ENCODE data around the gene C8G.

Gene C8G

DNA sequence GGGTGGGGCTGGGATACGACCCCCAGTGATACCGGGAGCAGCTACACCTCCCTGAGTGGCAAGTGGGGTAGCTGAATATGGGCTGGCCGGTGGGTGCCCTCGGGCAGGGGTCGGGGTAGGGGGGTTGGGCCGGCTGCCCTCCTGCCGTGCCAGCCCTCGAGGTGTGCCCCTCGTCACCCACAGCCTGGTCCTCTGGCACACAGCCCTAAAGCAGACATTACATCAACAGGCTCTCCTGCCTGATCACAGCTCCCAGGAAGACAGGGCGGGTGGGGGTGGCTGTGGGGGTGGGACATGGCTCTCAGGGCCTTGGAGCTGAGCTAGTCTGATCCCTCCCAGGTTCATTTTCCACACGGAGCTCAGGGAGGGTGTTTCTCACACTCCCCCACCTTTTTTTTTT is 23.7 kb upstream of the C8G start:
- no peak for DNase-seq

DNA sequence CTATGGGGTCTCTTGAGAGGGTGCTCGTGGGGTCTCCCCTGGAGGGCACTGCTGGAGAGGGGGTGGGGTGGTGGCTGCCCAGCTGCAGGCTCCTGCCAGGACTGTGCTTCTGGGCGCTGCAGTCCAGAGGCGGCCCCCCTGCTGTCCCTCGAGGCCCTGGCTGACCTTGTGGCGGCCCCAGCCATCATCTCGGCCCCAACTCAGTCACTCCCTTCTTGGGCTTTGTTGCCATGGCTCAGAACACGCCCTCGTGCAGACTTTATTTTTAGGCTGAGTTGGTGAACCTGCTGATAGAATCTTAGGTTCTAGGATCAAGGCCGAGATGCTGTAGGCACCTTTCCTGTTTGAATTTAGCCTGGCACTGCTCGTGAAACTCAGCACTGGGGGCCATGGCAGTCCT is 23.3 kb upstream of the C8G start:
- no peak for DNase-seq

DNA sequence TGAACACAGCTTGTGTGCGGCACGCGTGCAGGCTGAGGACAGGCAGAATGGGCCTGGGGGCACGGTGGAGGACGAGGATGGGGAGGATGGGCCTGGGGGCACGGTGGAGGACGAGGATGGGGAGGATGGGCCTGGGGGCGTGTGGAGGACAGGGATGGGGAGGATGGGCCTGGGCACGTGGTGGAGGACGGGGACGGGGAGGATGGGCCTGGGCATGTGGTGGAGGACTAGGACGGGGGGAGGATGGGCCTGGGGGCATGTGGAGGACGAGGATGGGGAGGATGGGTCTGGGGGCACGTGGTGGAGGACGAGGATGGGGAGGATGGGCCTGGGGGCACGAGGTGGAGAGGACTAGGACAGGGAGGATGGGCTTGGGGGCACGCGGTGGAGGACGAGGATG is 22.5 kb upstream of the C8G start:
- no peak for DNase-seq

DNA sequence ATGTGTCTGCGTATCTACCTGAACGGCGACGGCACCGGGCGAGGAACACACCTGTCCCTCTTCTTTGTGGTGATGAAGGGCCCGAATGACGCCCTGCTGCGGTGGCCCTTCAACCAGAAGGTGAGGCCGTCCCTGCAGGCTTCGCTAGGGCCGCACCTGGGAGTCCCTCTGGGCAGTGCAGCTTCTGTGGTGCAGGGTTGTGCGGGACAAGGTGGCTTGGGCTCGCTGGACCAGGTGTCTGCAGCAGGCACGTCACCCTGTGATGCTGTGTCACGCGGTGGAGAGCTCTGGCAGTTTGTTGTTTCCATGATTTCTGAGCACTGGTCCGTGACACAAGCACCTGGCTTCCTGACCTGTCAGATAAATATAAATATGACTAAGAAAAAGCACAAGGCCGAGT is 21.2 kb upstream of the C8G start:
- no peak for DNase-seq

DNA sequence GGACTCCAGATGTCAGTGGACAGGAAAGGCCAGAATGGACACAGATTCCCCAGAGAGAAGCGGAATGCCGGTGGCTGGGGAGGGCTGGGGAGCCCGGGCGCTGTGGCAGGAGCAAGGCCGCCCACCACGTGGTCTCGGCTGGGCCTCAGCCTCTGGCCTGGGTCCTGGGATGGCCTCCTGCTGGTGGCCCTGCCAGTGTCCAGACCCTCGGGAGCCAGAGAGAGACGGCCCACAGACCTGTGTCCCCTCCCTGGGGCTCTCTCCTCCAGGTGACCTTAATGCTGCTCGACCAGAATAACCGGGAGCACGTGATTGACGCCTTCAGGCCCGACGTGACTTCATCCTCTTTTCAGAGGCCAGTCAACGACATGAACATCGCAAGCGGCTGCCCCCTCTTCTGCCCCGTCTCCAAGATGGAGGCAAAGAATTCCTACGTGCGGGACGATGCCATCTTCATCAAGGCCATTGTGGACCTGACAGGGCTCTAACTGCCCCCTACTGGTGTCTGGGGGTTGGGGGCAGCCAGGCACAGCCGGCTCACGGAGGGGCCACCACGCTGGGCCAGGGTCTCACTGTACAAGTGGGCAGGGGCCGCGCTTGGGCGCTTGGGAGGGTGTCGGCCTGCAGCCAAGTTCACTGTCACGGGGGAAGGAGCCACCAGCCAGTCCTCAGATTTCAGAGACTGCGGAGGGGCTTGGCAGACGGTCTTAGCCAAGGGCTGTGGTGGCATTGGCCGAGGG is 19.5 kb upstream of the C8G start:
- no peak for DNase-seq

DNA sequence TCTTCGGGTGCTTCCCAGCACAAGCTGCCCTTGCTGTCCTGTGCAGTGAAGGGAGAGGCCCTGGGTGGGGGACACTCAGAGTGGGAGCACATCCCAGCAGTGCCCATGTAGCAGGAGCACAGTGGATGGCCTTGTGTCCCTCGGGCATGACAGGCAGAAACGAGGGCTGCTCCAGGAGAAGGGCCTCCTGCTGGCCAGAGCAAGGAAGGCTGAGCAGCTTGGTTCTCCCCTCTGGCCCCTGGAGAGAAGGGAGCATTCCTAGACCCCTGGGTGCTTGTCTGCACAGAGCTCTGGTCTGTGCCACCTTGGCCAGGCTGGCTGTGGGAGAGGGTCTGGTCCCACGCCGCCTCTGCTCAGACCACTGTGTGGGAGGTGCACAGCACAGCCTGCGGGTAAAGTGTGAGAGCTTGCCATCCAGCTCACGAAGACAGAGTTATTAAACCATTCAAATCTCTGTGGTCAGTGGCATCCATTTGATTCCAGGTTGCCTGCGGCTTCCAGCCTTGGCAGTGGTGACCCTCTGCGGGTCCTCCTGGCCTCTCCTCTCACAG is 18.8 kb upstream of the C8G start:
- DNase-seq = no peak

DNA sequence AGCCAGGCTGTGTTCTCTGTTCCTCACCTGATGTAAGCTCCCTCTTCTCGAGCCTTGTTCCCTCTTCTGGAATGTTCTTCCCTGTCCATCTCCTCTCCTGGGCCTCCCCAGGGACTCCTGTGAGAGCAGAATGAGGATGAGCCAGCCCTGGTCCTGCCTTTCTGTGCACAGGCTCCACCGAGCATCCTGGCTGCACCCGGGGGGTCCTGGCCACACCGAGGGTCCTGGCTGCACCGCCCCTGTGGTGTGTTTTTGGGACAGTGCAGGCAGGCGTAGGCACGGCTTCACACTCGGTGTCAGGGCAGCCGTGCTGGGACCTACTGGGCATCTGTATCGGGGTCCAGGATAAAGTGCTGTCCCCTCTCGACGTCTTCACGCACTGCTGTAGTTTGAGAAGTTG is 18.3 kb upstream of the C8G start:
- DNase-seq = no peak

DNA sequence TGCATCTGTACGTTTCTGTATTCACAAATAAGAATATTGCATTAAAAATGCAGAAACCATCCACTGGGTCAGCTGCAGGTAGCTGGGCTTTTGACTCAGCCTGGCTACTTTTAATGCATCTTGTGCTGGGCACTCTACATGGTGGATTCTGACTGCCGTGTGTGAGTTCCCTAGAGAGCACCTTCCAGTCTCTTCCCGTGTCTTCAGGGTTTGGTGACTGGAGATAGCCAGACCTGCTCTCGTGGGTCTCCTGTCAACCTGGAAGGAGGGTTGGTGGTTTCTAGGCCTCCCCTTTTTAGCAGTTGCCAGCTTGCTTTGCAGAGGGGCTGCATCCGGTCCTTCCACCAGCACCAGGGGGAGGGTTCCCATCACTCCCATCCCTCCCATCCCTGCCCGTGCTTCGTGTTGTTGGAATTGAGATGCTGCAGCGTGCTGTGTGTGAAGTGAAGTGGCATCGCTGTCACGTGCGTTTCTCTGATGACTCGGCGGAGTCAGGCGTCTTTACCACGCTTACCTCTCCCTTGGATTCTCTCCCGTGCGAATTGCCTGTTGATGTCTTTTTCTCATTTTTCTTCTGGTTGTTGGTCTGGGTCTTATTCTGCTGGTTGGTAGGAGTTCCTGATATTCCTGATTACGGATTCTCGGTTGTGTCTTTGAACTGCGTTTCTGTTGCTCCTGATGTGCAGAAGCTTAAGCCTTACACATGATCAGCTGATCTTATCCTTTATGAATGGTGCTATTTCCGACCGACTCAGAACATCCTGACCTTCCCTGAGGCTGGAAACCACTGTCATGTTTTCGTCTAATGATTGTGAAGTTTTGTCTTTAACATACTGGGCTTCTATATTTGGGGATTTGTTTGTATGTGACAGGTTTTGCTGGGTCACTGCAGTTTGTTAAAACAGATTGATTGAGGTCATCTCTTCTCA is 17.4 kb upstream of the C8G start:
- DNase-seq = no peak

DNA sequence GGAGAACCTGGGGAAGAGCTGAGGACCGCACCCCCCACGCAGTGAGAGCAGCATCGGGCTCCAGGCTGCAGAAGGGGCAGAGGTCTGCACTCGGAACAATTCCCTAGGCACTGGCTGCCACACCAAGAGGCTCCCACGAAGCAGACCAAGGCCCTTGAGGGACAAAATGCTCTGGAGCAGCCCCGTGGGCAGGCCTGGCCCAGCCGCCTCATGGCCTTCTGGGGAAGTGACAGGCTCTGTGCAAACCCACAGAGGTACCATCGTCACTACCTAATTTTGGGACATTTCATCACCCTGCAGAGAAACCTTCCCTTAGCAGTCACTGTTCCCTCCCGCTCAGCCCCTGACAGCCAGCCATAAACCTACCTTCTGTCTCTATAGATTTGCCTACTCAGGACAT is 16.5 kb upstream of the C8G start:
- no peak for DNase-seq

DNA sequence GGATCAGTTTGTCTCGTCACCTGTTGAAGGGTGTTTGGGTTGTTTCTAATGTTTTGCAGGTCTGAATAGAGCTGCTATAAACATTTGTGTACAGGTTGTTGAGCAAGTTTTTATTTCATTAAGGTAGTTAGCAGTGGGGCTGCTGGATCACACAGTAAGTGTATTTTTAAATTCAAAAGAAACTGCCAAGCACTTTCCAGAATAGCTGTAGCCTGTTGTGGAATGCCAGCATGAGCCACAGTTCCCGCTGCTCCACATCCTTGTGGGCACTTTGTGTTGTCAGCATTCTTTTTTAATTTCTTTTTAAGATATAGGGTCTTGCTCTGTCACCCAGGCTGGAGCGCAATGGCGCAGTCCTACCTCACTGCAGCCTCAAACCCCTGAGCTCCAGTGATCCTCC is 15.0 kb upstream of the C8G start:
- no peak for DNase-seq

DNA sequence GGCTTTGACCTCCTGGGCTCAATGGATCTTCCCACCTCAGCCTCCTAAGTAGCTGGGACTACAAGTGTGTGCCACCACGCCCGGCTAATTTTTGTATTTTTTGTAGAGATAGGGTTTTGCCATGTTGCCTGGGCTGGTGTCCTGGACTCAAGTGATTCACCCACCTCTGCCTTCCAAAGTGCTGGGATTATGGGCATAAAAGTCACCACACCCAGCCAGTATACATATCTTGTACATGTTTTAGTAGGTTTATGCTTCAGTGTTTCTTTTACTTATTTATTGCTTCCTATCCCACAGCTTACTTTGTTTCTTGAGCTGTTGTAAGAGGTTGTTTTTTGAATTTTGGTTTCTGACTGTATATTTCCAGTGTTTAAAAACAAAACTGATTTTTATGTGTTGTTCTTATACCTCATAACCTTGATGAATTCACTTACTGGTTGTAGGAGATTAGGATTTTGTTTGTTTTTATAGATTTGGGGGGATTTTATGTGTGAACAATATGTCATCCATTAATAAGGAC is 13.4 kb upstream of the C8G start:
- DNase-seq = no peak

DNA sequence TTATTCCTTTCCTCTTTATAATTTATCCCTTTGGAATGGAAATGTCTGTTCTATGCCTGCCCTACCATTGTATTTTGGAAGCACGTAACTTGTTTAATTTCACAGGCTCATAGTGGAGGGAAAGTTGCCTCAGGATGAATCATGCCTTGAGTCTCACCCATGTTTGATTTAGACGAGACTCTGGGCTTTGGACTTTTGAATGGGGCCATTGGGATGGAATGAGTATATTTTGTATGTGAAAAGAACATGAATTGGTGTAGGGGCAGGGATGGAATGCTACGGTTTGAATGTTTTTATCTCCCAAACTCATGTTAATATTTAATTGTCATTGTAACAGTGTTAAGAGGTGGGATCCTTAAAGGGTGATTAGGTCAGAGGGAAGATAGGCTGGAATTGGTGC is 10.8 kb upstream of the C8G start:
- DNase-seq = no peak

DNA sequence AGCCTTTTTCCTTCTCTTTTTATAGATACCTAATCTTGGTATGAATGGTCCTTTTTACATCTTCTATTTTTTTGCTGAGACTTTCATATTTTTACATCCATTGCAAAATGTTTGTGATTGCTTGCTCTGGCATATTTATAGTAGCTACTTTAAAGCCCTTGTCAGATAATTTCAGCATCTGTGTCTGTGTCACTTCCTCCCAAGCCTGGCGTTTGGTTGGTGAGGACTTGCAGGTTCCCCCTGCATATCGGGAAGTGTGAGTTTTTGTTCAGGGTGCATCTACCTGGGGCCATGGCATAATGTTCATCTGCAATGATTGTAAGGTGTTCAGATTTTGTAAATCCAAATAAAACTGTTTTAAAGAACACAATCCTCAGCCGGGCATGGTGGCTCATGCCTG is 9.4 kb upstream of the C8G start:
- no peak for DNase-seq

DNA sequence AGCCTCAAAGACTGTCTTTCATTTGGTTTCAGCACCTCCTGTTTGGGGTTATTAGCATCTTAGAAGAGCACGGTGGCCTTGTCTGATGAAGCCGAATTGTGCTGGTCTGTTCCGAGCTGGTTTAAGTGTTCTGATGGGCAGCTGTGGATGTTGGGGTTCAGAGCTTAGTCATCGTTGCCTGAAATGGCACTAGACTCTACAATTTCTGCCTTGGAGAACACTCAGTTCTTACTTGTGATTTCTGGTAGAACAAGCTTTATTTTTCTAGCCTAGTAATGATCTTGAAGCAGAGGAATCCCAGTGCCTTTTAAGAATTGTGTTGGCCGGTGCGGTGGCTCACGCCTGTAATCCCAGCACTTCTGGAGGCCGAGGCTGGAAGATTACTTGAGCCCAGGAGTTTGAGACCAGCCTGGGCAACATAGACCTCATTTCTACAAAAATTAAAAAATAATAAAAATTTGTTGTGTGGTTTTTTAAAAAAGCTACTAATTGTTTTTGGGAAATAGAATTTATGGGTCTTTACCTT is 8.3 kb upstream of the C8G start:
- DNase-seq = no peak

DNA sequence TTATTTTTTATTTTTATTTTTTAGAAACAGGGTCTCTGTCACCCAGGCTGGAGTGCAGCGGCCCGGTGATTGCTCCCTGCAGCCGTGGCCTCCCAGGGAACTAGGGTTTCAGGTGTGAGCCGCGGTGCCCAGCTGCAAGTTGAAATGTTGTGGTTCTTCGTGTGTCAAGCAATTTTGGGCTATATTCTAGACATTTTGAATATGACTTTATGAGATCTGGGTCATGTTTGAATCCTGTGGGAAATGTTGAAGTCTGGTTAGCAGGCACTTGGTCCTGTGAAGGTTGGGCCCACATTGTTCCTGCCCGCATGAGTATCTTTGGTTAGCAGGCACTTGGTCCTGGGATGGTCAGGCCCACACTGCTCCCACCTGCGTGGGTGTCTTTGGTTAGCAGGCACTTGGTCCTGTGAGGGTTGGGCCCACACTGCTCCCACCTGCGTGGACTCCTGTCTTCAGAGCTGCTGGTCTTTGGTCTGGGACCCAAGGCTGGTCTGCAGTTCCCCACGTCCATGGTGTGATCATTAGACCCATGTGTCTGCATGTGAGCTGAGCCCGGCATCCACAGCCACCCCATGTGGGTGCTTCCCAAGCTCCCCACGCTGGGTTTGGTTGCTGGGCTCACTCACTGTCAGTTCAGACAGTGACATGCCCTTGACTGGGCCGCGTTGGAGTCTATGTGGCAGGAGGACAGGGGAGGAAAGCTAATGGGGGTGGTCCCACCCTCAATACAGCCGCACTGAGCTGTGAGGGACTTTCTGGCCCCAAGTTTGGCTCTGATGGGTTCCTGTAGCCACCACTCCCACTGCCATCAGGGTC is 7.6 kb upstream of the C8G start:
- DNase-seq = no peak

DNA sequence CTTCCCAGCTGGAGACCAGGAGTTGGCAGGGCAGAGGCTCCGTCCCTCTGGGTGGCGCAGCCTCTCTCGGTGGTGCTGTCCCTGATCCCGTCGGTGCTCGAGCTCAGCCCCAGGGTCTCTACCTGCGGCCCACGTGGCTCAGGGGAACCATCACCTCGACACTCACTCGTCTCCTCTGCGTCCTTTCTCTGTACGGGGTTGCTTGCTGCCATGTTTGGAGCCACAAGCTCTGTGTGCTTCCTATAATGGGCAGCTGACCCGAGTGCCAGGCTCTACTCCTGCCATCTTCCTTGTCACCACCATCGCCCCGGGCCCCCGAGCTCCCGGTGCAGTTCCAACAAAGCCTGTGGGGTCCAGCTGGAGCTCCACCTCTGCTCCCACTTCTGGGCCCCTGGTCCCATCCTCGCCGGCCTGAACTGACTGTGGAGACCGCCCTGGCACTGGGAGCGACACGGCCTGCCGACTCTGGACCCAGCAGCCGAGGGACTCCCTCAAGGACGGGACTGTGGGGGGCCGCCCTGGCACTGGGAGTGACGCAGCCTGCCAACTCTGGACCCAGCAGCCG is 5.5 kb upstream of the C8G start:
- DNase-seq = no peak

DNA sequence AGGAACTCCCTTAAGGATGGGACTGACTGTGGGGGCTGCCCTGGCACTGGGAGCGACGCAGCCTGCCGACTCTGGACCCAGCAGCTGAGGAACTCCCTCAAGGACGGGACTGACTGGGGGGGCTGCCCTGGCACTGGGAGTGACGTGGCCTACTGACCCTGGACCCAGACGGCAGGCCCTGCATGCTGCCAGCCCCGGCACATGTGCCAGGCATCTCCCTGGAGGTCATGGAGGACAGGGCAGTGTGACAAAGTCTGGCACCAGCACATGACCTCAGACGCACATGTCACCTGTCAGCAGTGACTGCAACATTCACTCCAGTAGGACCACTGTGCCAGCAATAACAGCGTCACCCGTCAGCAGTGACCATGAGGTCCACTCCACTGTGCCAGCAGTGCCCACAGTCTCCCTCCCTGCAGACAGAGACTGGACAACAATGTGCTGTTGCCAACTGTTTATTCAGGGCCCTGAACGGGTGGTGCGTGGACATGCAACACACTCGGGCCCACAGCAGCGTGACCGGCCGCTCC is 5.0 kb upstream of the C8G start:
- no peak for DNase-seq

DNA sequence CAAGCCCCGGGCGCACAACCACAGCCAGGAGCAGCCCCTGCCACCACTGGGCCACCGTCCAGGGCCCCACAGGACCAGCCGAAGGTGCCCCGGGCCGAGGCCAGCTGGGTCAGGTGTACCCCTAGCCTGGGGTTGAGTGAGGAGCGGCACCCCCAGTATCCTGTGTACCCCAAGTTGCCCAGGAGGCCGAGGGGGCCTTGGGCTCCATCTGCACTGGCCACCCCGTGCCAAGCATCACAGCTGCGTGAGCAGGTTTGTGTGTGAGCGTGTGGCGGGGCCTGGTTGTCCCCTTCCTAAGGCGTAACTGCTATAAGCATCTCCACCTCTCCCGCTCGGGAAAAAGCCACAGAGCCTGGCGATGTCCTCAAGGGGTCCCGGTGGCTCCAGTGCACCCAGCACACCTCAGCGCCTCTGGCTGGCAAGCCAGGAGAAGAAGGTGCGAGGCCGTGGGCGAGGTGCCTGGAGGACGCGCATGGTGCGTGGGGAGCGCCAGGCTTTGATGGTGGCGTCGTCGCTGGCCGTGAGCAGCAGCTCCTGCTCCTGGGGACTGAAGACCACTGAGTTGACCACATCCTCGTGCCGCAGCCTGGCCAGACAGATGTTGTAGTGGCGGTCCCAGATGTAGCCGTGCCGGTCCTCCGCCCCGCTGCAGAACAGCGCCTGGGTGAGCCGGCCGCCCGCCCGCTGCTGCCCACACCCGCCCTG is 4.4 kb upstream of the C8G start:
- no peak for DNase-seq

DNA sequence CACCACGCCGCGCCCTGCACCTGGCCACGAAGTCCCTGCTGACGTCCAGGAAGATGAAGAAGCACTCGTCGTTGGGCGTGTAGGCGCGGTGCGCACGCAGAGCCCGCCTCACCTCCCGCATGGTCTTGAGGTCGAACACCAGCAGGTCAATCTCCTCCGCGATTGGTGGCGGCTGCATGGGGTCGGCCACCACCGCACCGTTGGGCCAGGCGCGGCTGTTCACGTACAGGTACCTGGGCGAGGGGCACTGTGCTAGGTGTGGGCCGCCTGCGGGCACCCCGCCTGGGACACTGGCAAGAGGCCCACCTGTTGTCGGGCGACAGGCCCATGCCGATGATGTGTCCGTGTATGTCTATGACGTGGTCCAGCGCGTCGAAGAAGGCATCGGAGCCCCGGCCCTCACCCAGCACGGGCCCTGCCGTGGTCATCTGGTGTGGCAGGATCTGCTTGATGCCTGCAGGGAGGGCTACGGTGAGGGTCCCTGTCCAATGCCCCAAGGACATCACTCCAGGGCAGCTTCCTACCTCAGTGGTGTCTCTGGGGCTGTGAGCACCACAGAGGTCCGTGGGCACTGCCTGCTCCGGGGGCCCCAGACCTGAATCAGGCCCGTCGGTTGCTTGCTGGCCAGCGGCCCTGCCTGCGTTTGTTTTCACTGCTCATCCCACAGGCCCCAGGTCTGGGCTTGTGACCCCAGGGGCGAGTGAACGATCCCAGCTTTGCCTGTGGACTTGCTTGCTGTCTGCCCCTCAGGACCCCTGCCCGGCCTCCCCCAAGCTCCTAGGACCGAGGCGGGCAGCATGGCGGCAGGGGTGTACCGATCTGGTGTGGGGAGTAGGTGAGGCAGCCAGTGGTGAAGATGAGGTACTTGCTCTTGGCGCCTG is 3.6 kb upstream of the C8G start:
- DNase-seq = no peak

DNA sequence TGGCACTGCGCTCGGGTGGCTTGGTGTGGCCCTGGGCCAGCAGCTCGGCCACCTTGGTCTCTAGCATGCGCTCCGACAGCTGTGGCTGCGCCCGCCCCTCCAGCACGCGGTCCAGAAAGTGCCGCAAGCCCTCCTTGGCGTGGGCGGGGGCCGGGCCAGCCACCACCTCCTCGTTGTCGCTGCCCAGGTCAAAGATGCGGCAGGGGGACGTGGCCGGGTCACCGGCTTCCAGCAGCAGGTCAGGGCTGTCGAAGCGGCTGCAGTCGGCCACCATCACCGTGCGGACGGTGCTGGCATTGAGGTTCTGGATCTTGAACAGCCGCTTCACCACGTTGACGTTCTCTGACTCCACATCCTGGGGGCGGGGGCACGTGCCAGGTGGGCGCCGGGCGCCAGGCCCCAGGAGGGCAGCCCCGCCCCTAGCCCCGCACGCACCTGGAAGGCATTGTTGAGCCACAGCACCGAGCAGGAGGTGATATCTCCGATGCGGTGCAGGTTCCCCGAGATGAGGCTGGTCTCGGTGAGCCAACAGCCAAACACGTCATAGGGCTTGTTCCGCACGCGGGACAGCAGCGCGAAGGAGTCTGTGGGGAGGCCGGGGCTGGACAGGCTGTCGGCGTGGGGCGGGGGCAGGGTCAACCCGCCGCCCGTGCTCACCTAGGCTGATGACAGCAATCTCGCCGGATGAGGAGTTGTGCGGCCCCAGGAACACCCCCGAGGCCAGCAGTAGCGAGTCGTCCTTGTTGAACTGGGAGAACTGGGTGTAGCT is 2.7 kb upstream of the C8G start:
- DNase-seq = no peak
